ENCODE measurements around the gene RASSF3.

- TF ChIP-seq POLR2AphosphoS5 (IDR thresholded peaks at IDR 0.05): no peak
- no peak for TF ChIP-seq CTCF (IDR thresholded peaks at IDR 0.05)
- TF ChIP-seq POLR2A (IDR thresholded peaks at IDR 0.05): no peak
Measured at GRCh38 chr12:64709429-64709828, 99.1 kb downstream of the RASSF3 start.

Measured in breast epithelium (tissue), 3 donors.